Activated gamma-delta T cell treated with Interleukin-2 at 50 U/mL for 16 hours (primary cell): ENCODE results near the gene ADK.
"Not testable (repeated sequence)": the region's sequence is repeated elsewhere in the genome, so short reads cannot be mapped to it uniquely, and the experiment has no call there.

Experiments
- DNase-seq: peaks from one replicate; pipeline ENCODE4 v3.0.0-alpha.2; 2020

ADK gene

DNA sequence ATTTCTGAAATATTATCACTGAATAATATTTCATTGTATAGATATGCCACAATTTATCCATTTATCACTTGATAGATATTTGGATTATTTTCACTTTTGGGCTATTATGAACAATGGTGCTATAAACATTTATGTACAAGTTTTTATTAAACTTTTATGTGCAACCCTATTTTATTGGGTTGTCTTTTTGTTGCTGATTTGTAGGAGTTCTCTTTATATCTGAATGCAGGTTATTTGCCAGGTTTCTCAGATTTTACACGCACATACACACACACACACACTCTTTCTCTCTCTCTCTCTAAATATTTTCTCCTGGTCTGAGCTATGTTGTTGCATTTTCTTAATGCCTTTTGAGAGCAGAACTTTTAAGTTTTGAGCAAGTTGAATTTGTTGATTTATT, 36.2 kb downstream of the ADK start:
- no peak for DNase-seq

DNA sequence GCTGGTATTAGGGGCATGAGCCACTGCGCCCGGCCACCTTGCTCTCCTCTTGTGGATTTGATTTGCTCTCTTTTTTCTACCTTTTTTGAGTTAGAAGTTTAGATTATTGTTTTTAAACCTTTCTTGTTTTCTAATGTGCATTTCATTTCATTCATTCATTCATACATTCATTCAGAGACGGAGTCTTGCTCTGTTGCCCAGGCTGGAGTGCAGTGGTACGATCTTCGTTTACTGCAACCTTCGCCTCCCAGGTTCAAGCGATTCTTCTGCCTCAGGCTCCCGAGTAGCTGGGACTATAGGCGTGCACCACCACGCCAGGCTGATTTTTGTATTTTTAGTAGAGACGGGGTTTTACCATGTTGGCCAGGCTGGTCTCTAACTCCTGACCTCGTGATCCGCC, 37.6 kb downstream of the ADK start:
- DNase-seq, result not testable (repeated sequence)

DNA sequence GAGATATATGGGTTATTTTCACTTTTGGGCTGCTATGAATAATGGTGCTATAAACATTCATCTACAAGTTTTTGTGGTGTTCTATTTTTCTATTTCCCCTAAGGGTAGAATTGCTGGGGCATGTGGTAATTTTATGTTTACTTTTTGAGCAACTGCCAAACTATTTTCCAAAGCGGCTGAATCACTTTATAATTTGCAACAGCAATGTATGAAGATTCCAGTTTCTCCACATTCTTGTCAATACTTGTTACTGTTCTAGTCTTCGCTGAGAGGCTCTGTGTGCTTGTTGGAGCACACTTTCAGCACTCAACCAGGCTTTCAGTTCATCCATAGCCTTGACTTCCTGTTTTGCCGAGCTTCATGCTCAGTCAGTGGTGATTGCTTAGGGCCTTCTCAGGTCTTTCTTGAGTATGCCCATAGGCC, 39.0 kb downstream of the ADK start:
- DNase-seq, result no peak

DNA sequence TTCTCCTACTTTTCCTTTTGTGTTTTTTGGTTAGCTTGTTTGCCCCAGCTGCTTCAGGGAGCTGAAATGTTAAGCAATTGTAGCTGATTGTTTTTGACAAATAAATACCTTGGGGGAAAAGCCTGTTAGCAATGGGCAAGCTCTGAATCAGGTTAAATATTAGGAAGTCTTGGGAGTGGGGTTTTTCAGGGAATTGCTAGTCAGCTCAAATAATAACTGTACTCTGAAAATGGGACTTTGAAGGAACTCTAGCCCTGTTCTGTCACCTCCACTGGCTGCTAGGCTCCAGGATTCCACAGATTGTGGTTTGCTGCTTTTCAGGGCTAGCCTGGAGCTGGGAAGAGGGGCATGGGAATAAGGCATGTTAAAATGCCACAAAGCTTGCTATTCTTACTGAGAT, 39.5 kb downstream of the ADK start:
- no peak for DNase-seq

DNA sequence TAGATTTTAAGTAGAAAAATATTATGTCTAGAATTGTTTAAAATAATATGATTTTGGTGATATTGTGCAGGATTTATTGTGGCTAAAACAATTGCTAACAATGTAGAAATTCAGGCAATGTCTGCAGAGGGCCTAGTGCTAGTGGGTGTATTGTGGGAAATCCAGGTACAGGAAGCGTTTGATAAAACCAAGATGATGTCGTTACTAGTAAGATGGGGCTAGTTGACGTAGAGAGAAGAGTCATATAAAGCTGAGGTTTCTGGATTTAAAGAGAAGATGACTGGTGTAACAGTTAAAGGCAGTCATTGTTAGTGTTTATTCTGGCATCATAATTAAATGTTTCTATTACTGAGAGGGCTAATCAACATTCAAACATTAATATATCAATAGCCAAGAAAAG, 43.5 kb downstream of the ADK start:
- DNase-seq, result no peak

DNA sequence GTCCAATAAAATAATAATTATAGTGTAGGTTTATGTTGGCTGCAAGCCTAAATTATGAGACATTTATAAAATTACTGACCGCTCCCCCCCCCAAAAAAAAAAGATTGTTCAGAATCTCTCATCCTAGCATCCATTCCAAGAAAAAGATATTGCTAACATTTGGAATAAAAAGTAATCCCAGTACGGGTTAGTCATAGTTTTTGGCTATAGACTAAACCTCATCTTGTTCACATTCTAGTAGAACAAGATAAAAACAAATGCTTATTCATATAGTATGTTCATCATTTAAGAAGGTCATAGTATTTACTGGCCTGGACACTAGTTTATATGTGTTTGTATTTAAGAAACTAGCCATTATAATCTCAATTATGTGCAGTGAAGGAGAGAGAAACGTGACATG, 44.0 kb downstream of the ADK start:
- DNase-seq, result no peak

DNA sequence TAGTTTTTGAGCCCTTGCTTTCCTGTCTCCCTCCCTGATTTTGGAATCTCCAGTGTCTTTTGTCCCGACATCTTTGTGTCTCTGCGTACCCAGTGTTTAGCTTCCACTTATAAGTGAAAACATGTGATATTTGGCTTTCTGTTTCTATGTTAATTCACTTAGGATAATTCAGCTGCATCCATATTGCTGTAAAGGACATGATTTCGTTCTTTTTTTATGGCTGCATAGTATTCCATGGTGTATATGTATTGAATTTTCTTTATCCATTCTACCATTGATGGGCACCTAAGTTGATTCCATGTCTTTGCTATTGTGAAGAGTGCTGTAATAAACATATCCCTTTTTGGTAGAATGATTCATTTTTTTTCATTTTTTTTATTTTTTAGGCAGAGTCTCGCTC, 48.3 kb downstream of the ADK start:
- DNase-seq, result no peak

DNA sequence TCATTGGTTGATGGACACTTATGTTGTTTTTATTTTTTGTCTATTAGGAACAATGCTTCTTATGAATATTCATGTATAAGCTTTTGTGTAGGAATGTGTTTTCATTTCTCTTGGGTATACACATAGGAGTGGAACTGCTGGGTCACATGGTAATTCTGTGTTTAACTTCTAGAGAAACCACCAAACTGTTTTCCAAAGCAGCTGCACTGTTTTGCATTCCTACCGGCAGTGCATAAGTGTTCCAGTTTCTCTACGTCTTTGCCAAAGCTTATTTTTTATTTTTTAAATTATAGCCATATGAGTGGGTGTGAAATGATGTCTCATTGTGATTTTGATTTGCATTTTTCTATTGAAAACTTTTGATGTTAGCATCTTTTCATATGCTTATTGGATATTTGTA, 51.3 kb downstream of the ADK start:
- no peak for DNase-seq

DNA sequence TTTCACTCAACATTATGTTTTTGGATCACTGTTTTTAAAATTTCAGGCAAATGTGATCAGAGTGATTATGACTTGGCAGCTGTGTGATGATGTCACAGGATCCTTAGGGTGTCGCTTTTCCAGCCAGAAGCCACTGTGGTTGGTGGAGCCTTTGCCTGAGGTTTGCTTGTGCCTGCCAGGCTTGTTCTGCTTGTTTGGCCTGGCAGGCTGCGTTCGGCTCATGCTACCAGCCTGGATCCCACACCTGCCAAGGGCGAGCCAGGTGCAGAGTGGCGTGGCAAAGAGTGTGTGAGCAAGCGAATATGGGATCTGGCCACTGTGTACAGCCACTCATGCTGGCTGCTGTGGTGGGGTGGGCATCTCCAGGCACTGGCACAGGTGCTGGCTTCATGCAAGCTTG, 55.7 kb downstream of the ADK start:
- no peak for DNase-seq

DNA sequence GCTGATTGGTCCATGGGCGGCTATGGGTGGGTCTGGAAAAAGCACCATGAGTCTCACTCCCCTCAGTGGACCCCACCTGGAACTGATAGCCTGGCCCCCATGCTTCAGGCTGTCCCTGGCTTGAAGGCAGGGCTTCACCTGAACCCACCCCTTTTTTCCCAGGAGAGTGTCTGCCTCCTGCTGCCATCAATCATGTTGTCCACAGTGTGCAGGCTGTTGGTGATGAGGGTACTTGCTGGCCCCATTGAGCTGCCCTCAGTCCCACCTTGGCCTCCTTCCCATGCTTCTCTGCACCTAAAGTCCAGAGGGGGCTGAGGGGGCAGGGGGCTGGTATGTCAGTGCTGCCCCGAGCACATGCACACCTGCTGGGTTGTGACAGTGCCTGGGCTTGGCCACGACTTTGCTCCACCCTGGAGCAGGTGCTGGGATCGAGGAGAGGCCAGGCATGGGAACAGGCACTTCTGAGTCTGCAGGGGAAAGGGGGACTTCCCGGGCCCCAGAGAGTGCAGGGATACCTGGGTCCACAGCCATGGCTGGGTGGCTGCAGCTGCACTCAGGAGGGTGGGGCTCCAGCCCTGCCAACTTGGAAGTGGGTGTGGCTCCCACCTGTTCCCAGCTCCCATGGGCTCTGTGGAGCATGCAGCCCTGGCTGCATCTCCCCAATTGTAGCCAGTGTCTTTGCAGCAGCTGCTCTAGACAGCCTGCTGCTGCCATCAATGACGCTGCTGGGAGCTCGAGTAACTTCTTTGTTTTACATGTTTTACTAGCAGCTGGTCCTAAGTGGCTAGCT, 56.9 kb downstream of the ADK start:
- no peak for DNase-seq

DNA sequence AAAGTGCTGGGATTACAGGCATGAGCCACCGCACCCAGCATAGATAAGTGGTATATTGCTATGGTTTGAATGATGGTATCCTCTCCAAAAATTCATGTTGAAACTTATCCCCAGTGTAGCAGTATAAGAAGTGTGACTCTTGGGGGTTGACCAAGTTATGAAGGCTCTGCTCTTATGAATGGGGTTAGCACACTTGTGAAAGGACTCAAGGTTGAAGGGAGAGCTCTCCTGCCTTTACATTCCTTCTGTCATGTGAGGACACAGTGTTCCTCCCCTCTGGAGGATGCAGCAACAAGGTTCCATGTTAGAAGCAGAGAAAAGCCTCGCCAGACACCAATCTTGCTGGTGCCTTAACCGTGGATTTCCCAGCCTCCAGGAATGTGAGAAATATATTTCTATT, 58.0 kb downstream of the ADK start:
- no peak for DNase-seq

DNA sequence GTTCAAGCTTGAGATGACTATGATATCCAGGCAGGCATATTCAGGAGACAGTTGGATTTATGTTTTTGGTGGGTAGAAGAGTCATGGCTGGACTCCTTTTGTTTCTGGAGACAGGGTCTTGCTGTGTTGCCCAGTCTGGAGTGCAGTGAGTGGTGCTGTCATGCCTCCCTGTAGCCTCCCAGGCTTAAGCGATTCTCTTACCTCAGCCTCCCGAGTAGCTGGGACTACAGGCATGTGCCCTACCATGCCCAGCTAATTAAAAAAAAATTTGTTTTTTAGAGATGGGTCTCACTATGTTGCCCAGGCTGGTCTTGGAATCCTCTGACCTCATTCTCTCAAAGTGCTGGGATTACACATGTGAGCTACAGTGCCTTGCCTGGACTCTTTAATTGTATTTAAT, 62.0 kb downstream of the ADK start:
- no peak for DNase-seq

DNA sequence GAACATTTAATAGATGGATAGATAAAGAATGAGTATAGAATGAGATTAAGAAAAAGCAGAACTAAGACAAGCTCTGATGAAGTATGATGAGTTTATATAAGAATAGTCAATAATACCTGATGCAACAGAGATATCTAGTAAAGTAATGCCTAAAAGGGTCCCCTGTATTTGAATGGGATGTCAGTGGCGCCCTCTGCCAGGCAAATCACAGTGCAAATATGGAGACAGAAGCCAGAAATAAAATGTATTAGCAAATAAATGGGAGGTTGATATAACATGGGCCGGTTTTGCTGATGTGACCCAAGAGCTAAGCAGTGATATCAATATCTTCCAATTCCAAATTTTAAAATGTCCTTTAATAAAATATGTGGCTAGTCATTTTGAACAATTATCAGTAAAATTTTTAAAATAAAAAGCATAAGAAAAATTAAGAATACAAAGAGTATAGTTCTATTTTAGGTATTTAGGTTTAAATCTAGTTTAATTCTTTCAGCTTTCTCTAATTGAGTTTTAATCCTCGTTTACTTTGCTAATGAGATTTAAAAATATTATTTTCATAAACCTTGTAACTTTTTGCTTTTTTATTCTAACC, 62.6 kb downstream of the ADK start:
- peak; percentile 32 for DNase-seq

DNA sequence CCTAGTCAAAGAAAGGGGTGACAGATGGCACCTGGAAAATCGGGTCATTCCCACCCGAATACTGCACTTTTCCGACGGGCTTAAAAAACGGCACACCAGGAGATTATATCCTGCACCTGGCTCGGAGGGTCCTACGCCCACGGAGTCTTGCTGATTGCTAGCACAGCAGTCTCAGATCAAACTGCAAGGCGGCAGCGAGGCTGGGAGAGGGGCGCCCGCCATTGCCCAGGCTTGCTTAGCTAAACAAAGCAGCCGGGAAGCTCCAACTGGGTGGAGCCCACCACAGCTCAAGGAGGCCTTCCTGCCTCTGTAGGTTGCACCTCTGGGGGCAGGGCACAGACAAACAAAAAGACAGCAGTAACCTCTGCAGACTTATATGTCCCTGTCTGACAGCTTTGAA, 66.1 kb downstream of the ADK start:
- not testable (repeated sequence) for DNase-seq

DNA sequence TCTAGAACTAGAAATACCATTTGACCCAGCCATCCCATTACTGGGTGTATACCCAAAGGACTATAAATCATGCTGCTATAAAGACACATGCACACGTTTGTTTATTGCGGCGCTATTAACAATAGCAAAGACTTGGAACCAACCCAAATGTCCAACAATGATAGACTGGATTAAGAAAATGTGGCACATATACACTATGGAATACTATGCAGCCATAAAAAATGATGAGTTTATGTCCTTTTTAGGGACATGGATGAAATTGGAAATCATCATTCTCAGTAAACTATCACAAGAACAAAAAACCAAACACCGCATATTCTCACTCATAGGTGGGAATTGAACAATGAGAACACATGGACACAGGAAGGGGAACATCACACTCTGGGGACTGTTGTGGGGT, 71.4 kb downstream of the ADK start:
- DNase-seq, result not testable (repeated sequence)

DNA sequence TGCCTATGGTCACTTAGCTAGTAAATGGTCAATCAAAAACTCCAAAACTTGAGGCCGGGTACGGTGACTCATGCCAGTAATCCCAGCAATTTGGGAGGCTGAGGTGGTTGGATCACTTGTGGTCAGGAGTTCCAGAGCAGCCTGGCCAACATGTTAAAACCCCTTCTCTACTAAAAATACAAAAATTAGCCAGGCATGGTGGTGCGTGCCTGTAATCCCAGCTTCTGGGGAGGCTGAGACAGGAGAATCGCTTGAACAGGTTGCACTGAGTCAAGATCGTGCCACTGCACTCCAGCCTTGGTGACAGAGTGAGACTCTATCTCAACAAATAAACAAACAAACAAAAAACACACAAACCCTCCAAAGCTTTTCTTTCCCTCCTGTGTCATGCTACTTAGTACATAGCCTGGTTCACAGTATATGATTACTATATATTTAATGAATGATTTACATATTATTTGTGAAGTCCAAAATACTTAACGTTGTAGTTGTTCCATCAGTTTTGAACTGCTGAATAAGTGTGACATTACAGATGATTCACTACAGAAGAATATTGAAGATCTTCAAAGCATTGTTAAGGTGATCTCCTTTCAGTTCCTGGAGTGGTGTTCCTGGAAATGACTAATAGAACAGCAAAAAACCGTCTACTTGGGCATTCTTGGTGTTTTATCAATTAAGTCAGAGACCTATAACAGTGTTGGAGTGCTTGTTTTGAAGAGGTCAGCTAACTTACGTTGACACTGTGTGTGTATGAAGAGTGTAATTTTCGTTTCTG, 72.9 kb downstream of the ADK start:
- no peak for DNase-seq

DNA sequence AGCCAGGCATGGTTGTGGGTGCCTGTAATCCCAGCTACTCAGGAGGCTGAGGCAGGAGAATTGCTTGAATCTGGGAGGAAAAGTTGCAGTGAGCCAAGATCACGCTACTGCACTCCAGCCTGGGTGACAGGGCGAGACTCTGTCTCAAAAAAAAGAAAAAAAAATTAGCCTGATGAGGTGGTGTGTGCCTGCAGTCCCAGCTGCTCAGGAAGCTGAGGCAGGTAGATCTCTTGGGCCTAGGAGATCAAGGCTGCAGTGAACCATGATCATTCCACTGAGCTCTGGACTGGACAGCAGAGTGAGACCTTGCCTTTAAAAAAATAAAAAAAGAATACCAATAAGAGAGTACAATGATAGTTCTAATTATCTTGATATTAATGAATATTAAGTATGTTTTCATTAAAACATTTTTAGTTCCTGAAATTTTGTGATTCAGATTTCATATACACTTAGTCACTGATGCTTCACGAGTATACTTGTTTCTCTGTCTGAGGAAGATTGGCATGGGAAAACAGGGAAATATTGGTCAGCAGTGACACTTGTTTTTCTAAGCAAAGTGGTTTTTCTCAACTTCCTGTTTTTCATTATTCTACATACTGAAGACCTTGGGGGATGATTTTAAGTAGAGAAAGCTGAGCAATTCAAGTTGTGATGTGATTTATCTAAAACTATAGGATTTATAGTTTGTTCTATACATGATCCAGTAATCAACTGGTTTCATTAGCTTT, 76.8 kb downstream of the ADK start:
- DNase-seq, result no peak

DNA sequence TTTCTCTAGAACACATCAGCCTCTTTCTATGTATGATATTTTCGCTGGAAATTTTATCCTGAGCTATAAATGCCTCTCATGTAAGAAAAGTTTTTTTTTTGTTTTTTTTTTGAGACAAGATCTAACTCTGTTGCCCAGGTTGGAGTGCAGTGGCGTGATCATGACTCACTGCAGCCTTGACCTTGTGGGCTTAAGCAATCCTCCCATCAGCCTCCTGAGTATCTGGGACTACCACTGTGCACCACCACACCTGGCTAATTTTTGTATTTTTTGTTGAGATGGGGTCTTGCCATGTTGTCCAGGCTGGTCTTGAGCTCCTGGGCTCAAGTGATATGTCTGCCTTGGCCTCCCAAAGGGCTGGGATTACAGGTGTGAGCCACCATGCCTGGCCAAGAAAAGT, 80.4 kb downstream of the ADK start:
- DNase-seq, result no peak

DNA sequence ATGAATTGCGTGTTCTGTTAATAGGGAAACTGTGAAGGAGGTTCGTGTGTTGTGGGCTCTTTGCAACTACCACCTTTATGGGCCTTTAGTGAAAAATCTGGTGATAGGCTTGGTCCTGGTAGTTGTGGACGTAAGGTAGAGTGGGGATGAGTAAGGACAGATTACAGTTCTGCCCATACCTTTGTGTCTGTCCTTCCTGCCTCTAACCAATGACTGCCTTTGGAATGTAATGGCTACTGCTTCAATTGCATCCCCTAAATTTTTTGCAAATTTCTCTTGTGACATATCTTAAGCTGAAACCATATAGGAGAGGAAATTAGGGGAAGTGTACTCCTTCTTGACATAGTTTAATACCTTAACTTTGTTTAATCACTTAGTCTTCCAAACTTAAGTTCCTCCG, 82.3 kb downstream of the ADK start:
- no peak for DNase-seq

DNA sequence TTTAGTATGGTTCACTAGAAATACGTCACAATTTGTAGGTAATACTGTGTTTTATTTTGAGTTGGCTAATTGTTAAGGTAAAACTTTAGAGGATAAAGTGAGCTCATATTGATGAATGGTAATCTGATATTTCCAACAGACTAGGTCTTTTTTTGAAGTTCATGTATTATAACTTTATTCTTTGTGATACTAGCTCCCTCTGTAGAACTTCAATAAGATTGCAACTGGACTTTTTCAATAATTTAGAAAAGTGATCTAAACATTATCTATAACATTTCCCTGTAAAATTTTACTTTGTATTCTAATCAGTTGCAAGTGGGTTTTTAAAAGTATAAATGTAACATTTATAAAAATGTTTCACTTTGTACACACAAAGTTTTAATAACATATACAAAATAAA, 83.5 kb downstream of the ADK start:
- no peak for DNase-seq

DNA sequence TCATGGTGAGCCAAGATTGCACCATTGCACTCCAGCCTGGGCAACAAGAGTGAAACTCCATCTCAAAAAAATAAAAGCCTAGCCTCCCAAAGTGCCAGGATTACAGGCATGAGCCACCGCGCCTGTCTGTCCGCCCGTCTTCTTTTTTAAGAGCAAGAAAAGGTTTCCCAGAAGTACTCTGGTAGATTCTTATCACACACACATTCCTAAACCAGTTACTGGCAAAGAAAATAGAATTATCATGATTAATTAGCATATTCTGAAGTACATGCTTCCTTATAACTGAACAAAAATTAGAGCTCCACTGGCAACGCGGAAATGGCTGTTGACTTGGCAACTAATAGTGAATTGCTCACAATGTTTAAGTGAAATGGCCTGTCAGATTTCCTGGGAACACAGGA, 87.0 kb downstream of the ADK start:
- no peak for DNase-seq

DNA sequence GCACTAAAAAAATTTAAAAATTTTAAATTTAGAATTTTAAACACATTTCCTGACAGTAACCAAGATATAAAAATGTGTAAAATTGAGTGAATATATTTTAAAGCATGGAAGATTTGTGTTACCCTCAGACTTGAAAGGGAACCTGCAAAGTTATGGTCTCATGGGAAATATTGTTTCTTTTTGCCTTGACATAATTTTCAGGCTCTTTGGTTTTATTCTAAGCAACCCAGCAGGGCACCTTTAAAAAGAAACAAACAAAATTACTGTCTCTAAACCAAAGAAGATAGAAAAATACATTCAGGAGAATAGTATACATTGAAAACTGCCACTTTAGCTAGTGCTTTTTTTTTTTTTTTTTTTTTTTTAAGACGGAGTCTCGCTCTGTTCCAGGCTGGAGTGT, 87.5 kb downstream of the ADK start:
- DNase-seq, result no peak

DNA sequence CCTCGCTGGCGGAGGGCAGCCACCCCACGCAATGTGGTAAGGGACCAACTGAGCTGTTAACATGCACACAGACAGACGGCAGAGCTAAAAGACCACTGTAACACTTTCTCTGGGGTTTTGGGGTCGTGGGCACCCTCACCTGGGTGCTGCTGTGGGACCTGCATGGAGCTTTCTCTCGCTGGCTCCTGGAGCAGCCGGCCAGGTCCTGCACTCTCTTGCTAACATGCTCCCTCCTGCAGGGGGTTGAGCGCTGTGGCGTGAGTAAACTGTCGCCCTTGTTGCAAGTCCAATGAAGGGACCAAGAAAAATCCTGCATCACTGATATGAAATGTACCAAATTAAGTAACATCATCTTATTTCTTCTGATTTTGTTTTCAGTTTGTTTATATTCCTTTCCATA, 92.0 kb downstream of the ADK start:
- DNase-seq, result no peak
